Measurements from ENCODE around the gene CACNA1G.
A peak's percentile ranks its signal among the peaks of the same experiment; 100 is the strongest.

CACNA1G gene

DNA sequence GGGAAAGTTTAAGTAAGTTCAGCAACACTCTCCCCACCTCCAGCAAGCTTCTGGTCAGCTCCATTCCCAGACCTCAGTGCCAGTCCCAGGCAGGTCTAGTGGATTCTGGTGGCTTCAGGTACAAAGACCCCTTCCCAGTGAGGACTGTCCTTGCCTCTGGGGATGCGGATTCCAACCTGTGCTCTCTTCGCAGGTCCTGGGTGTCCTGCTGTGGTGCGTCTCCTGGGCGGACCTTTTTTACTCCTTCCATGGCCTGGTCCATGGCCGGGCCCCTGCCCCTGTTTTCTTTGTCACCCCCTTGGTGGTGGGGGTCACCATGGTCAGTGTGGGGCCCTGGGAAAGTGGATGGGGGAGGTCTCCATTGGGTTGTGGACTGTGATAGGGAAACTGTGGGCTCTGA is 96.0 kb downstream of the CACNA1G start:
- no peak overlapping the region for H3K27ac ChIP-seq
- TF ChIP-seq, protein P1, sequence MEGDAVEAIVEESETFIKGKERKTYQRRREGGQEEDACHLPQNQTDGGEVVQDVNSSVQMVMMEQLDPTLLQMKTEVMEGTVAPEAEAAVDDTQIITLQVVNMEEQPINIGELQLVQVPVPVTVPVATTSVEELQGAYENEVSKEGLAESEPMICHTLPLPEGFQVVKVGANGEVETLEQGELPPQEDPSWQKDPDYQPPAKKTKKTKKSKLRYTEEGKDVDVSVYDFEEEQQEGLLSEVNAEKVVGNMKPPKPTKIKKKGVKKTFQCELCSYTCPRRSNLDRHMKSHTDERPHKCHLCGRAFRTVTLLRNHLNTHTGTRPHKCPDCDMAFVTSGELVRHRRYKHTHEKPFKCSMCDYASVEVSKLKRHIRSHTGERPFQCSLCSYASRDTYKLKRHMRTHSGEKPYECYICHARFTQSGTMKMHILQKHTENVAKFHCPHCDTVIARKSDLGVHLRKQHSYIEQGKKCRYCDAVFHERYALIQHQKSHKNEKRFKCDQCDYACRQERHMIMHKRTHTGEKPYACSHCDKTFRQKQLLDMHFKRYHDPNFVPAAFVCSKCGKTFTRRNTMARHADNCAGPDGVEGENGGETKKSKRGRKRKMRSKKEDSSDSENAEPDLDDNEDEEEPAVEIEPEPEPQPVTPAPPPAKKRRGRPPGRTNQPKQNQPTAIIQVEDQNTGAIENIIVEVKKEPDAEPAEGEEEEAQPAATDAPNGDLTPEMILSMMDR (conservative IDR thresholded peaks at IDR 0.05), result no peak

DNA sequence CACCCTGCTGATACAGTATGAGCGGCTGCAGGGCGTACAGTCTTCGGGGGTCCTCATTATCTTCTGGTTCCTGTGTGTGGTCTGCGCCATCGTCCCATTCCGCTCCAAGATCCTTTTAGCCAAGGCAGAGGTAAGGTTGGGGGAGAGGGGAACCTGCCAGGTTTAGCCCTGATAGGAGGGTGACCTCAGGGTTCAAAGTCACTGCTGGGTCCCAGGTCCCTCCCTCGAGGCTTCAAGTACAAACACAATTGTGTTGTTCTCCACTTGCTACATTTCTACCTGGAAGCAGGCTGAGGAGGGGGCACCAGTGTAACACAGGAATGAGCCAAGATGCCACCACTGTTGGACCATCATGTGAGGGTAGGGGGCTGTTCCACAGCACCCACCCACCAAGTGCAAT is 96.5 kb downstream of the CACNA1G start:
- H3K27ac ChIP-seq, result no peak overlapping the region
- TF ChIP-seq, protein P1 (conservative IDR thresholded peaks at IDR 0.05), result no peak

DNA sequence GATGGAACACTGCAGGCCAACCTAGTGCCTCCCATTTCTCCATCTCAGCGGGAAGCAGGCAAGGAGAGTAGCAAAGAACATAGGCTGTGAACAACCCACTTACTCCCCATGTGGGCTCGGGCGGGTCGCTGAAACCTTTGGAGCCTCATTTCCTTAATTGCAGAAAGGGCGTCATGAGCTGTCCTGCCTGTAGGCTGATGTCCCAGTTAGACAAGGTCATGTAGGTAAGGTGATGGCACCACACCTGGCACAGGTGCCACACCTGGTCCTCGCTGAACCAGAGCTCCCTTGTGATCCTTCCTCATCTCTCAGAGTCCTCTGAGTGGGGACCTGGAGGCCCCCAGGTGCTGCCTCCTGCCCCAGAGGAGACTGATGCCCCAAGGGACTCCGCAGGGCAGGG is 97.1 kb downstream of the CACNA1G start:
- H3K27ac ChIP-seq, result no peak overlapping the region
- TF ChIP-seq, protein P1 (conservative IDR thresholded peaks at IDR 0.05), result no peak

DNA sequence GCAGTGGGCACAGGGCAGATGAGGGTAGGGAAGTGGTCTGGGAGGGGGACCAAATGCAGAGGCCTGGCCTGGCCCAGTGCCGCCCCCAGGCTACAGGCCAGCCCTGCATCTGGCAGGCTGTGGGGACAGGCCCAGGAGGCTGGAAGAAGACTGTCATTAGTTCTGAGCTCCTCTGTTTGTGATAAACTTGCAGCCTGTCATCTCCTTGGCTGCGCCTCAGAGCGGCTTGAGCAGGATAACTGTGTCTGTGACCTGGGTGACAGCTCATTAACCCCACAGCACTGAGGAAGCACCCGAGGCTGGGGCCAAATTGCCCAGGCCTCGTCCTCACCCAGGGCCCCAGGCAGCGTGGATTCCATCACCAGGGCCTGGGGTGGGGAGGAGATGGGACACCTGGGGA is 98.1 kb downstream of the CACNA1G start:
- H3K27ac ChIP-seq, result no peak overlapping the region
- TF ChIP-seq, protein P1 (conservative IDR thresholded peaks at IDR 0.05), result no peak

DNA sequence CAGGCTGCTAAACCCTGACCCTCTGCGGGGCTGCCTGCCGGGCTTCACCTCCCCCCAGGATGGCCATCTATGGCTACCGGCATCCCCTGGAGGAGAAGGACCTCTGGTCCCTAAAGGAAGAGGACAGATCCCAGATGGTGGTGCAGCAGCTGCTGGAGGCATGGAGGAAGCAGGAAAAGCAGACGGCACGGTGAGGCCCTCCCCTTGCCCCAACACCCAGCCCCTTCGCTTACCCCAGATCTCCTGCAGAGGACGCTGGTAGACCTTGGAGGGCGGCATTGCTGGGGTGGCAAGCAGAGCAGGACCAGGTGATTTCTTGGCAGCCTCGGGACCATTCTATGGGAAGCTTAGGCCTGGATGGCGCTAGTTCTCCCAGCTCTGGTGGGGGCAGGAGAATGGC is 98.7 kb downstream of the CACNA1G start:
- TF ChIP-seq, protein P1 (conservative IDR thresholded peaks at IDR 0.05), result no peak

DNA sequence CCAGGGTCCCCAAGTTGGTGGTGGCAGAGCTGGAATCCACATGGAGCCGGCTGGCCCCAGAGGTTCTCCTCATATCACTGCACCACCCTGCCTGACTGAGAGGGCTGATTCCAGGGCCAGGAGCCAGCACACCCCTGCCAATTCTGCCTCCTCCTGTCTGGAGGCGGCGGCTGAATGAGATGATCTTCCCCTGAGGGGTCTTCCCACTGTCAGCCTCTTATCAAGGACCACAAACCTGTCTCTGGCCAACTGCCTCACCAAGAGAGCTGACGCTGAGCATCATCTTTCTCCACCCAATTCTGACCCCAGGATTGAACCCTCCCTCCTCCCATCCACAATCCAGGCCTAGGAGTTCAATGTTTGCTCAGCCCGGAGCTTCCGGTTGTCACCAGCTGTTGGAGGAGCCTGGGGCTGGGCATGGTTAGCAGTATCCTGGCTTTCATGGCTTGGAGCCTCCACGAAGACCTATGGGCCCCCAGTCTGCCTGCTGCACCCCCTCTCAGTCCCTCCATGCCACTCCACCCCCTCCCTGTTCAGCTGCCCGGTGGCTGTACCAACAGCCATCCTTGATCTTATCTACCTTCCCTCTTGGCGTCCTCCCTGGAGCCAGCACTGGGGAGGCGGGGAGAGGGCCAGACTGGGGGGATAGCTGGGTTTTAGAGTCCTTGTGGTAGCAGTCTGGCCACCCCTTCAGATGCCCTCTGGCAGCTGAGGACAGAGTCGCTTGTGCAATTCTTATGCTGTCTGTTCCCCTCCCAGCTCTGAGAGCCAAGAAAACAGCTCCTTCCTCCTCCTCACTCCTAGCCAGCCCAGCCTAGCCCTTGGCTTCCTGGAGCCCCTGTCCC is 99.7 kb downstream of the CACNA1G start:
- peak overlapping the region; percentile 59 for H3K27ac ChIP-seq

More for the DNA sequence above, 98.7 kb downstream of the CACNA1G start:
- H3K27ac ChIP-seq, result no peak overlapping the region

DNA sequence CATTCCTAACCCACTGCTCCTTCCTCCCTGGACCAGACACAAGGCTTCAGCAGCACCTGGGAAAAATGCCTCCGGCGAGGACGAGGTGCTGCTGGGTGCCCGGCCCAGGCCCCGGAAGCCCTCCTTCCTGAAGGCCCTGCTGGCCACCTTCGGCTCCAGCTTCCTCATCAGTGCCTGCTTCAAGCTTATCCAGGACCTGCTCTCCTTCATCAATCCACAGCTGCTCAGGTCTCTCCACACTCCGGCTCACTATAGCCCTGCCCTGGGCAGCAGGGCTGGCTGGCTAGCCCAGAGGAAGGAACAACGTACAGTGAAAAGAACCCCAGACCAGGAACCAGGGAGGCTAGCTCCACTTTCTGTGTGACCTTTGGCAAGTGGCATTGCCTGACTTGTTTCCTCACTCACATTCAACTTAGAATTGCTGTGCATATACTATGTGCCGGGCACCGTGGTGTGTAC is 100.4 kb downstream of the CACNA1G start:
- TF ChIP-seq, protein P1 (conservative IDR thresholded peaks at IDR 0.05), result no peak
- H3K27ac ChIP-seq, result peak overlapping the region; percentile 59

More for the DNA sequence above, 99.7 kb downstream of the CACNA1G start:
- TF ChIP-seq, protein P1 (conservative IDR thresholded peaks at IDR 0.05), result no peak

Measured in VCaP (cell line).